Measurements from ENCODE around the gene TMEM59L.

TMEM59L gene

GRCh38 chr19:18612051-18612771, 459 bp upstream of the TMEM59L start:
- Histone ChIP-seq H3K27me3 (peaks cover 10 to 98% of the 10 kb centered on the region in 2 donors), H3K4me1 (peaks cover 0 to 41% (median 31%) of the 10 kb centered on the region in 4 donors), H3K36me3 (no peaks in the 10 kb centered on the region), H3K9me3 (no peaks in the 10 kb centered on the region), H3K4me3 (peak overlapping the region; percentile 38 to 54), H3K27ac (no peak overlapping the region)
- intact Hi-C loops (cut with DNase I; ENCODE audit: low total_unique reads): no loop called here
- DNase-seq: no peak
- no peak for TF ChIP-seq CTCF (IDR thresholded peaks at IDR 0.05)

GRCh38 chr19:18613589-18614234, 1.0 kb downstream of the TMEM59L start:
- intact Hi-C loops (cut with DNase I; ENCODE audit: low total_unique reads): no loop called here
- H3K27ac ChIP-seq: no peak overlapping the region
- no peak overlapping the region for H3K4me3 ChIP-seq
- H3K36me3 ChIP-seq: no peaks in the 10 kb centered on the region
- H3K4me1 ChIP-seq: peaks cover 0 to 32% (median 24%) of the 10 kb centered on the region in 4 donors
- no peaks in the 10 kb centered on the region for H3K9me3 ChIP-seq
- no peak for DNase-seq
- no peak for TF ChIP-seq CTCF (IDR thresholded peaks at IDR 0.05)
- peaks cover 10 to 95% of the 10 kb centered on the region in 2 donors for H3K27me3 ChIP-seq

GRCh38 chr19:18616023-18616422, 3.4 kb downstream of the TMEM59L start:
- DNase-seq: no peak
- no peak overlapping the region for H3K4me3 ChIP-seq
- peaks cover 0 to 26% (median 21%) of the 10 kb centered on the region in 4 donors for H3K4me1 ChIP-seq
- no peak for TF ChIP-seq CTCF (IDR thresholded peaks at IDR 0.05)
- intact Hi-C loops (cut with DNase I; ENCODE audit: low total_unique reads): no loop called here
- H3K27ac ChIP-seq: no peak overlapping the region
- no peaks in the 10 kb centered on the region for H3K36me3 ChIP-seq
- H3K9me3 ChIP-seq: no peaks in the 10 kb centered on the region
- H3K27me3 ChIP-seq: peaks cover 6 to 82% of the 10 kb centered on the region in 2 donors

- Histone ChIP-seq H3K27ac (no peak overlapping the region), H3K36me3 (no peaks in the 10 kb centered on the region), H3K27me3 (peaks cover 6 to 68% of the 10 kb centered on the region in 2 donors), H3K9me3 (no peaks in the 10 kb centered on the region), H3K4me1 (peaks cover 0 to 11% (median 7%) of the 10 kb centered on the region in 4 donors), H3K4me3 (no peak overlapping the region)
- intact Hi-C loops (cut with DNase I; ENCODE audit: low total_unique reads): no loop called here
- DNase-seq: no peak
- TF ChIP-seq CTCF (IDR thresholded peaks at IDR 0.05): no peak
These were observed 4.9 kb downstream of the TMEM59L start for GRCh38 chr19:18617562-18617961.

GRCh38 chr19:18618236-18618635, 5.6 kb downstream of the TMEM59L start:
- Histone ChIP-seq H3K27ac (no peak overlapping the region), H3K4me3 (no peak overlapping the region), H3K9me3 (no peaks in the 10 kb centered on the region), H3K27me3 (peaks cover 0 to 63% of the 10 kb centered on the region in 2 donors), H3K4me1 (peaks cover 0 to 5% (median under 1%) of the 10 kb centered on the region in 4 donors), H3K36me3 (no peaks in the 10 kb centered on the region)
- intact Hi-C loops (cut with DNase I; ENCODE audit: low total_unique reads): no loop called here
- DNase-seq: no peak
- no peak for TF ChIP-seq CTCF (IDR thresholded peaks at IDR 0.05)

Measured in tibial artery (tissue), 4 donors.